Right atrium auricular region (tissue), 2 donors: ENCODE data around the gene HSF5. TPM values are rescaled to one million over a fixed set of nuclear protein-coding genes. Genes with fewer than 3 reads are reported as not detected.

ENCODE experiments used
- DNase-seq: peaks from one replicate; pipeline ENCODE4 v3.0.0-alpha.2; 2019; ENCODE audit warnings: low spot score
- H3K27ac ChIP-seq, 2 donors: fragments of 200-600 bp; sonication (generic); 1 replicate in 1 of 2; 2 replicates in 1 of 2; pipeline ENCODE4 v1.5.1; 2016 to 2019
- H3K27me3 ChIP-seq, 2 donors: fragments of 200-600 bp; sonication (generic); one replicate each; pipeline versions ENCODE4 v1.5.1 to v1.6.0; 2017 to 2019
- H3K36me3 ChIP-seq: fragments of 200-600 bp; sonication (generic); one replicate; pipeline ENCODE4 v1.5.1; 2016
- H3K4me1 ChIP-seq, 2 donors: fragments of 200-600 bp; sonication (generic); one replicate each; pipeline versions ENCODE4 v1.5.1 to v1.6.0; 2017 to 2019
- H3K4me3 ChIP-seq, 2 donors: fragments of 200-600 bp; sonication (generic); 1 replicate in 1 of 2; 2 replicates in 1 of 2; pipeline ENCODE4 v1.5.1; 2017 to 2019; ENCODE audit warnings: mild to moderate bottlenecking in 1 of 2, moderate library complexity in 1 of 2
- H3K9me3 ChIP-seq, 2 donors: fragments of 200-600 bp; sonication (generic); one replicate each; pipeline ENCODE4 v1.5.1; 2019
- CTCF ChIP-seq, 2 donors: fragments of 200-600 bp; sonication (generic); IDR thresholded peaks; one replicate each; pipeline ENCODE4 v1.5.1; 2019; ENCODE audit warnings: antibody characterized with exemption in 2 of 2
- total RNA-seq, 2 donors: library from RNA; depleted of rRNA; stranded (reverse); fragments of >200 nt; gene quantifications; one replicate each; pipeline ENCODE4 v1.1.0, GENCODE V29; 2016

Gene HSF5
- total RNA-seq, 2 donors from 2014 or later: 0.08 TPM; not detected in 1

- no peak for TF ChIP-seq CTCF (IDR thresholded peaks at IDR 0.05)
- DNase-seq: no peak
- Histone ChIP-seq H3K4me1 (no peaks in the 10 kb centered on the region), H3K36me3 (no peaks in the 10 kb centered on the region), H3K4me3 (no peak overlapping the region), H3K9me3 (no peaks in the 10 kb centered on the region), H3K27ac (no peak overlapping the region), H3K27me3 (no peaks in the 10 kb centered on the region)
Measured at GRCh38 chr17:58385359-58385899, 102.8 kb downstream of the HSF5 start.

GRCh38 chr17:58384897-58385296, 103.3 kb downstream of the HSF5 start:
- Histone ChIP-seq H3K4me1 (no peaks in the 10 kb centered on the region), H3K9me3 (no peaks in the 10 kb centered on the region), H3K4me3 (no peak overlapping the region), H3K27me3 (no peaks in the 10 kb centered on the region), H3K36me3 (no peaks in the 10 kb centered on the region), H3K27ac (no peak overlapping the region)
- TF ChIP-seq CTCF (IDR thresholded peaks at IDR 0.05): no peak
- no peak for DNase-seq

GRCh38 chr17:58383892-58384462, 104.2 kb downstream of the HSF5 start:
- Histone ChIP-seq H3K36me3 (no peaks in the 10 kb centered on the region), H3K4me1 (no peaks in the 10 kb centered on the region), H3K9me3 (no peaks in the 10 kb centered on the region), H3K4me3 (no peak overlapping the region), H3K27ac (no peak overlapping the region), H3K27me3 (no peaks in the 10 kb centered on the region)
- DNase-seq: no peak
- TF ChIP-seq CTCF (IDR thresholded peaks at IDR 0.05): no peak

- no peak for DNase-seq
- TF ChIP-seq CTCF (IDR thresholded peaks at IDR 0.05): no peak
Measured at GRCh38 chr17:58382872-58383242, 105.4 kb downstream of the HSF5 start.

GRCh38 chr17:58382108-58382871, 105.9 kb downstream of the HSF5 start:
- no peaks in the 10 kb centered on the region for H3K4me1 ChIP-seq

More at GRCh38 chr17:58382872-58383242, 105.4 kb downstream of the HSF5 start:
- Histone ChIP-seq H3K4me1 (no peaks in the 10 kb centered on the region), H3K9me3 (no peaks in the 10 kb centered on the region), H3K36me3 (no peaks in the 10 kb centered on the region), H3K27me3 (no peaks in the 10 kb centered on the region), H3K4me3 (no peak overlapping the region), H3K27ac (no peak overlapping the region)

More at GRCh38 chr17:58382108-58382871, 105.9 kb downstream of the HSF5 start:
- Histone ChIP-seq H3K27me3 (no peaks in the 10 kb centered on the region), H3K4me3 (no peak overlapping the region), H3K27ac (no peak overlapping the region), H3K9me3 (no peaks in the 10 kb centered on the region), H3K36me3 (no peaks in the 10 kb centered on the region)
- no peak for TF ChIP-seq CTCF (IDR thresholded peaks at IDR 0.05)
- DNase-seq: no peak
